GM12864 (cell line): ENCODE measurements around the gene FCRLB.
"Not testable (repeated sequence)": the region's sequence is repeated elsewhere in the genome, so short reads cannot be mapped to it uniquely, and the experiment has no call there.

Source experiments
- DNase-seq: peaks from one replicate; pipeline ENCODE4 v3.0.0-alpha.2; 2011; ENCODE audit warnings: low read depth
- H3K4me3 ChIP-seq: 2 replicates; pipeline ENCODE4 v1.5.1; 2011; ENCODE audit warnings: mild to moderate bottlenecking, low read depth, low read length, control low read depth
- TF ChIP-seq, protein P1 (sequence below): IDR thresholded peaks from 2 replicates; pipeline ENCODE4 v1.5.1; 2011; ENCODE audit warnings: low read depth, mild to moderate bottlenecking, moderate library complexity, low read length, control low read depth, inconsistent platforms; ENCODE audit errors: missing control alignments

The FCRLB gene

DNA sequence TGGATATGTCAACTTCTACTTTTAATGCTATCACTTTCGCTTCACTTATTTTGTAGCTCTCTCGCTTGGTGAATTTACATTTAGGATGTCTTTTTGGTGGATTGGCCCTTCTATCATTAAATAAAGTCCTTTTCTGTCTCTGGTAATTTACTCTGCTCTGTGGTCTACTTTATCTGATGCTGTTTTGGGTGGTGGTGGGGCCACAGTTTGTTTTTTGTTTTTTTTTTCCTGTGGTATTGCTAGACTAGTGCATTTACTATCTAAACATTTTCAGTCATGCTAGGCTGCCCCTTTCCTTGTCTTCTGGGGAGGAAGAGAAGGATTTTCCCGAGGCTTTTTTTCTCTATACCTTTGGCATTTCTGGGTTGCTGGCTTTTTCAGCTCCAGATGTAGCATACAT lies 32.4 kb upstream of the FCRLB start:
- TF ChIP-seq, protein P1, sequence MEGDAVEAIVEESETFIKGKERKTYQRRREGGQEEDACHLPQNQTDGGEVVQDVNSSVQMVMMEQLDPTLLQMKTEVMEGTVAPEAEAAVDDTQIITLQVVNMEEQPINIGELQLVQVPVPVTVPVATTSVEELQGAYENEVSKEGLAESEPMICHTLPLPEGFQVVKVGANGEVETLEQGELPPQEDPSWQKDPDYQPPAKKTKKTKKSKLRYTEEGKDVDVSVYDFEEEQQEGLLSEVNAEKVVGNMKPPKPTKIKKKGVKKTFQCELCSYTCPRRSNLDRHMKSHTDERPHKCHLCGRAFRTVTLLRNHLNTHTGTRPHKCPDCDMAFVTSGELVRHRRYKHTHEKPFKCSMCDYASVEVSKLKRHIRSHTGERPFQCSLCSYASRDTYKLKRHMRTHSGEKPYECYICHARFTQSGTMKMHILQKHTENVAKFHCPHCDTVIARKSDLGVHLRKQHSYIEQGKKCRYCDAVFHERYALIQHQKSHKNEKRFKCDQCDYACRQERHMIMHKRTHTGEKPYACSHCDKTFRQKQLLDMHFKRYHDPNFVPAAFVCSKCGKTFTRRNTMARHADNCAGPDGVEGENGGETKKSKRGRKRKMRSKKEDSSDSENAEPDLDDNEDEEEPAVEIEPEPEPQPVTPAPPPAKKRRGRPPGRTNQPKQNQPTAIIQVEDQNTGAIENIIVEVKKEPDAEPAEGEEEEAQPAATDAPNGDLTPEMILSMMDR, result no peak
- no peak for DNase-seq
- no peak overlapping the region for H3K4me3 ChIP-seq

DNA sequence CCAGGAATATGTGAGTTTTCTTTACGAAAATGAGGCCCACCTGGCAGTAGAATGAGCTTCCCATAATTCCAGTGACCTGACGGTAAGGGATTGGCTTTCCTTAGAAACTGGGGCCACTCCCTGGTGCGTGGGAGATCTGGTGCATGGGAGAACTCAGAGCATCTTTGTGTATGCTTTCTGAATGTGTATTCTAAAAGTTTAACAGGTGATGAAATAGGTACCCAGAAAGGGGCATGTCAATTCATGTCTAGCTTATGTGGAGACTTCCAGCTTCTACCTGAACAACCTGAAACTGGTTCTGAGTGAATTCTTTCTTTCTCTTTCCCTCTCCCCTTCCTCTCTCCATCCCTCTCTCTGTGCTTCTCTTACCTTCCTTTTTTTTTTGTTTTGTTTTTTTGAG lies 29.5 kb upstream of the FCRLB start:
- no peak overlapping the region for H3K4me3 ChIP-seq
- TF ChIP-seq, protein P1, result no peak
- no peak for DNase-seq

DNA sequence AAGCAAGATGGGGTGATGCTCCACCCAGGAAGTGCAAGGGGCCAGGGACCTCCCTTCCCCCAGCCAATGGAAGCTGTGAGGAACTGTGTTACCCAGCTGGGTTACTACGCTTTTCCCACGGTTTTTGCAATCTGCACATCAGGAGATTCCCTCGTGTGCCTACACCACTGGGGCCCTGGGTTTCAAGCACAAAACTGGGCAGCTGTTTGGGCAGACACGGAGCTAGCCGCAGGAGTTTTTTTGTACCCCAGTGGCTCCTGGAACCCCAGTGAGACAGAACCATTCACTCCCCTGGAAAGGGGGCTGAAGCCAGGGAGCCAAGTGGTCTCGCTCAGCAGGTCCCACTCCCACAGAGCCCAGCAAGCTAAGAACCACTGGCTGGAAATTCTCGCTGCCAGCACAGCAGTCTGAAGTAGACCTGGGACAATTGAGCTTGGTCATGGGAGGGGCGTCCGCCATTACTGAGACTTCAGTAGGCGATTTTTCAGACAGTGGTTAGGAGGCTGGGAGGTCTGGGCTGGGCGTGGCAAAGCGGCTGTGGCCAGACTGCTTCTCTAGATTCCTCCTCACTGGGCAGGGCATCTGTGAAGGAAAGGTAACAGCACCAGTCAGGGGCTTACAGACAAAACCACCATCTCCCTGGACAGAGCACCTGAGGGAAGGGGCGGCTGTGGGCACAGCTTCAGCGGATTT lies 28.2 kb upstream of the FCRLB start:
- H3K4me3 ChIP-seq, DNase-seq: not testable (repeated sequence)

DNA sequence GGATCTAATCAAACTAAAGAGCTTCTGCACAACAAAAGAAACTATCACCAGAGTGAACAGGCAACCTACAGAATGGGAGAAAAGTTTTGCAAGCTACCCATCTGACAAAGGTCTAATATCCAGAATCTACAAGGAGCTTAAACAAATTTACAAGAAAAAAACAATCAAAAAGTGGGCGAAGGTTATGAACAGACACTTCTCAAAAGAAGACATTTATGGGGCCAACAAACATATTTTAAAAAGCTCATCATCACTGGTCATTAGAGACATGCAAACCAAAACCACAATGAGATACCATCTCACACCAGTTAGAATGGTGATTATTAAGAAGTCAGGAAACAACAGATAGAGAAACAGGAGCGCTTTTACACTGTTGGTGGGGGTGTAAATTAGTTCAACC lies 23.0 kb upstream of the FCRLB start:
- DNase-seq, H3K4me3 ChIP-seq: not testable (repeated sequence)

DNA sequence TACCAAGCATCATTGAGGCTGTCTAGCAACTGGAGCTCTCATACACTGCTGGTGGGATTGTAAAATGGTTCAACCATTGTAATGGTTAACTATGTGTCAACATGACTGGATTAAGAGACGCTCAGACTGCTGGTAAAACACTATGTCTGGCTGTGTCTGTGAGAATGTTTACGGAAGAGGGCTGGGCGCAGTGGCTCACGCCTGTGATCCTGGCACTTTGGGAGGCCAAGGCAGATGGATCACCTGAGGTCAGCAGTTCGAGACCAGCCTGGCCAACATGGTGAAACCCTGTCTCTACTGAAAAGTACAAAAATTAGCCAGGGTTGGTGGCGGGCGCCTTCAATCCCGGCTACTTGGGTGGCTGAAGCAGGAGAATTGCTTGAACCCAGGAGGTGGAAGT lies 19.1 kb upstream of the FCRLB start:
- H3K4me3 ChIP-seq, result no peak overlapping the region
- TF ChIP-seq, protein P1, result no peak
- DNase-seq, result no peak

DNA sequence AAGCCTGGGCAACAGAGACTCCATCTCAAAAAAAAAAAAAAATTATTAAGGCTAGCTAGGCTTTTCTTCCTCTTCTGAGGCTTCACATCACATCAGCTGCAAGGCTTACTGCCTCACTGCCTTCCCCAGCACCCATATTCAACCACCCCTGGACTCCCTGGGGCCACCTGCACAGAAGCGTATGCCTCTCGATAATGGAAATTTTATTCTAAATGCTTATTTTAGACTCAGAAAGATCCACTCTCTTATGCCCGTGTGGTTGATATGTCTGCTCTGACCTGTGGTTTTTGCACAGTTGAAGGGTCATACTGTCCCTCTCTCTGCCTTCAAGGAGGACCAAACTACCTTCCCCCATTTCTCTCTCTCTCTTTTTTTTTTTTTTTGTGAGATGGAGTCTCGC lies 15.8 kb upstream of the FCRLB start:
- no peak overlapping the region; the same call in 1 of the 2 replicates for H3K4me3 ChIP-seq
- TF ChIP-seq, protein P1, result no peak
- no peak for DNase-seq

DNA sequence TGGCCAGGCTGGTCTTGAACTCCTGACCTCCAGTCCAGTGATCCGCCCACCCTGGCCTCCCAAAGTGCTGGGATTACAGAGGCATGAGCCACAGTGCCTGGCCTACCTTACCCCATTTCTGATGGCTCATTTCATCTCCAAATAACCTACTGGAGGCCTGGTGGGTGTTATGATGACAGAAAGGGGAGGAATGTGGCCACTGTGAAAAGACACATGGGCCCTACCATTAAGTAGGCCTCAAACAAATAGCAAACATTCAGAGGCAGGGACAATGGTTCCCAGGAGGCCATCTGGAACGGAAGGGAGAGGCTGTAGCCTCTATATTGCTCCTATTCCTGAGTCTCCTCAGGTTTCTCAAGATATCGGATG lies 15.2 kb upstream of the FCRLB start:
- peak overlapping the region; percentile 1; the same call in 1 of the 2 replicates for H3K4me3 ChIP-seq
- no peak for DNase-seq
- TF ChIP-seq, protein P1, result no peak

DNA sequence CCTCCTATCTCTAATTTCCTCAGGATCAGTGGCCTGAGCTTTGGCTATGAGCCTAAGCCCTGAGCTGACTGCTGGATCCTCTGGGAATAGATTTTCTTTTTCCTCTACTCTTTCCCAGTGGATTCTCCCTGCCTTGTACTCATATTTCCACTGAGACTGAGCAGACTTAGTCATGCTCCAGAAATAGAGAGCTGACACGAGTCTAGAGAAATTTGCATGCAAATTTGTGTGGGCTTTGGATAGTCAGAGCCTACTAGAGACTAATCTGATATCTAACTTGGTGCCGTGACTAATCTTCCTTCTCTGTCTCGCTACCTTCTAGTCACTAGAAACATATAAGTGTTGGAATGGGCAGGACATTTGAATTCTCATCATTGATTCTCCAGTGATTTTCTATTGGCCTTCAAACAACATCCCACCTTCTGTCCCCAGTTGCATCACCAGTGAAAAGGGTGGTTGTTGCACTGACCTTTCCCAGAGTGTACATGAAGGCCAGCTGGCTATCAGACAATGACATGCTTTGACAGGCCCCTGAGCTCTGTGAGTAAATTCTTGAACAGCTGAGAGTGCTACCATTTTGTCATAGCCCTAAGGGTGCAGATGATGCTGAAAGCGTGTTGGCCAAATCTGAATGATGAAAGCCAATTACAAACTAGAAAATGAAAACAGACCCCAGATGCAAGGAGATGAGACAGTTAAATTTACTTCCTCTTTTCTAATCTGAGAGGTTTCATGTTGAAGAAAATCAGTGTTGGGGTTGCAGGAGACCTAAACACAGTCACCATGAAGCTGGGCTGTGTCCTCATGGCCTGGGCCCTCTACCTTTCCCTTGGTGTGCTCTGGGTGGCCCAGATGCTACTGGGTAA lies 14.6 kb upstream of the FCRLB start, which contains the start of gene FCRLA:
Gene FCRLA (plus strand): TSS at position 748 of the 866 bp plus-strand sequence. CDS start 36 bp downstream, at position 784.
- DNase-seq, result peak; percentile 89
- H3K4me3 ChIP-seq, result peak within 1 kb of the TSS; percentile 79
- TF ChIP-seq, protein P1, result no peak
